IPS DF 6.9 (cell line): ENCODE data around the gene OR7A17.

Experiments used
- DNase-seq: peaks from one replicate; pipeline ENCODE4 v3.0.0-alpha.2; 2013; ENCODE audit warnings: low read depth, low spot score
- H3K27ac ChIP-seq: one replicate; pipeline ENCODE4 v1.5.1; 2013; ENCODE audit warnings: low read length, control low read depth
- H3K27me3 ChIP-seq: 2 replicates; pipeline ENCODE4 v1.6.1; 2013; ENCODE audit warnings: mild to moderate bottlenecking, low read length; ENCODE audit not compliant: control insufficient read depth, insufficient read depth
- H3K36me3 ChIP-seq: 2 replicates; pipeline ENCODE4 v1.6.1; 2013; ENCODE audit warnings: low read length; ENCODE audit not compliant: control insufficient read depth, insufficient read depth
- H3K4me1 ChIP-seq: 2 replicates; pipeline ENCODE4 v1.6.1; 2013; ENCODE audit warnings: low read length; ENCODE audit not compliant: control insufficient read depth, insufficient read depth
- H3K4me3 ChIP-seq: 2 replicates; pipeline ENCODE4 v1.5.1; 2013; ENCODE audit warnings: mild to moderate bottlenecking, low read length
- H3K9me3 ChIP-seq: 2 replicates; pipeline ENCODE4 v1.6.1; 2013; ENCODE audit warnings: low read length, inconsistent platforms; ENCODE audit not compliant: control insufficient read depth, insufficient read depth
- WGBS: extraction: QIAGEN DNeasy Blood & Tissue Kit; methylation state at CpG from one replicate; pipeline ENCODE4 v1.1.7; 2013; ENCODE audit warnings: mixed read lengths, missing lambda C conversion rate; ENCODE audit not compliant: insufficient read length, insufficient coverage; 5-methylcytosine and 5-hydroxymethylcytosine counted together

Gene OR7A17

DNA sequence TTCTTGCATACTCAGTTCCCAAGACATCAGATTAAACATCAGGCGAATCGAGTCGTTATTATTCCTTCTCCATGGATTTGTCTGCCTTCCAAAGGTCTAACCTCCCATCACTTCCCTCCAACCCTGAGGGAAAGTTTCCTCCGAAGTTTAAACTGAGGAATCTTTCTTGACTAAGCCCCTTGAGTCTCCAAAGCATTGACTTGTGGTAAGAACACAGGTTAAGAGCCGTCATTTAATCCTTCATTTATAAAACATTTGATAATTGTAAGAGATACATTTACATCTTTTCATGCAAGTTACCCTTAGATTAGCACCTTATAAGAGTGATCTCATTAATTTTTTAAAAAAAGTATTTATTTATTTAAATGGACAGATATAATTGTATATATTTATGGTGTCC, 37.1 kb downstream of the OR7A17 start, which contains the start of gene OR7A10:
OR7A10 (minus strand) TSS at position 101 of the 400 bp plus-strand sequence. CDS start 7,045 bp downstream, outside the sequence.
- Histone ChIP-seq H3K4me1 (no peaks in the 10 kb centered on the region), H3K27ac (no peak within 1 kb of the TSS), H3K9me3 (no peaks in the 10 kb centered on the region), H3K36me3 (no peaks in the 10 kb centered on the region), H3K27me3 (no peaks in the 10 kb centered on the region), H3K4me3 (no peak within 1 kb of the TSS)
- no peak for DNase-seq
- WGBS: no CpG with 5 or more reads among the region's 5 CpGs

DNA sequence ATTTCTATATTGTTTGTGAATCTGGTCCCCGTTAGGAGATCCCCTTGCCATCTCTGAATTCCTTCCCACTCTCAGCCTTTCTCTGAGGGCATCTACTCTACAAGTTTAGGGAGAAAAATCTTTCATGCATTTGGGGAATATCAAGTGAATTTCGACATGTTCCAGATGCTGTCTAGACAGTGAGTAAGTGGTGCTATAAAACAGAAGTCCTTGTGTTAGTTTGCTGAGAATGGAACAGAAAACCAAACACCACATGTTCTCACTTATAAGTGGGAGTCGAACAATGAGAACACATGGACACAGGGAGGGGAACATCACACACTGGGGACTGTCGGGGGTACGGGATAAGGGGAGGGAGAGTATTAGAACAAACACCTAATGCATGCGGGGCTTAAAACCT, 42.4 kb downstream of the OR7A17 start:
- no CpG with 5 or more reads among the region's 6 CpGs for WGBS
- Histone ChIP-seq H3K9me3 (no peaks in the 10 kb centered on the region), H3K4me1 (no peaks in the 10 kb centered on the region), H3K27me3 (no peaks in the 10 kb centered on the region), H3K4me3 (no peak overlapping the region), H3K36me3 (no peaks in the 10 kb centered on the region), H3K27ac (no peak overlapping the region)
- no peak for DNase-seq

GRCh38 chr19:14843169-14843568, 42.8 kb downstream of the OR7A17 start:
- Histone ChIP-seq H3K36me3 (no peaks in the 10 kb centered on the region), H3K4me3 (no peak overlapping the region), H3K4me1 (no peaks in the 10 kb centered on the region), H3K9me3 (no peaks in the 10 kb centered on the region), H3K27ac (no peak overlapping the region), H3K27me3 (no peaks in the 10 kb centered on the region)
- DNase-seq: no peak
- no CpG with 5 or more reads among the region's 2 CpGs for WGBS

DNA sequence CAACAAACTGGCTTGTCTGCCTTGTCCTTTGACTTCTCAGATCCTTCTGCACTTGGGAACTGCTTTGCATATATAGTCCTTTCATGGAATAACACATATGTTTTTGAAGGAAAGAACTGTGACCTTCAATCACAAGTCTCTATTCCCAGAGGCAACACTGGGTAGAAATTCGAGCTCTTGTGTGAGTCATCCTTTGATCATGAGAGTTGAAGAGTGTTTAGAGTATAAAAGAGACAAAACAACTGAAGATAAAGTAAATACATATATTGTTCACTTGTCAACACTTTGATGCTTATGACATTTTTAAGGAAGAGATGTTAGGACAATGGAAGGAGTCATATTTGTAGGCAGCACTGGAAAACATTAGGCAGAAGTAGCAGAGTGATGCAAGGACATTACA, 45.7 kb downstream of the OR7A17 start:
- no CpG with 5 or more reads among the region's 1 CpG for WGBS
- Histone ChIP-seq H3K9me3 (no peaks in the 10 kb centered on the region), H3K36me3 (no peaks in the 10 kb centered on the region), H3K4me3 (no peak overlapping the region), H3K27ac (no peak overlapping the region), H3K27me3 (no peaks in the 10 kb centered on the region), H3K4me1 (no peaks in the 10 kb centered on the region)
- no peak for DNase-seq

GRCh38 chr19:14837391-14837790, 48.5 kb downstream of the OR7A17 start:
- Histone ChIP-seq H3K27me3 (no peaks in the 10 kb centered on the region), H3K4me1 (no peaks in the 10 kb centered on the region), H3K9me3 (no peaks in the 10 kb centered on the region), H3K4me3 (no peak overlapping the region), H3K36me3 (no peaks in the 10 kb centered on the region), H3K27ac (no peak overlapping the region)
- DNase-seq: no peak
- no CpG with 5 or more reads among the region's 4 CpGs for WGBS

DNA sequence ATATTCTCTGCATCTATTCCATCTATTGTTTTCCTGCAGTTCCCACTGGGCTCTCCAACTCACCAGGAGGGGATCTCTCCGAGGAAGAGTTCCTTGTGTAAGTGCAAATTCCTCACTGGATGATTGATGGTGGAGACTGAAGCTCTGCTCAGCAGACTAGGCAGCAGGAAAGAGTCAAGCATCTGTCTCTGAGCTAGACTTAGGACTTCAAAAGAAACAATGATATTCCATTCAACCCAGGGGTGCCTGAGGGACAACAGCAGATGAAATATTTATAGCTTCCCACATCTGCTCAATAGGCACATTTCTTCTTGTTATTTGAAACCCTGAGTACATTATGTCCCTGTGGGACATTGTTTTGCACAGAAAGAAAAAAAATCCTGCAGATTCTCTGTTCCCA, 50.9 kb downstream of the OR7A17 start, which contains the start of the genes OR7A5 and OR7C1:
OR7A5 (minus strand) TSS at position 175 of the 400 bp plus-strand sequence. CDS start 6,944 bp downstream, outside the sequence.
OR7C1 (minus strand) TSS at position 175 of the 400 bp plus-strand sequence. CDS start 35,049 bp downstream, outside the sequence.
- Histone ChIP-seq H3K27ac (no peak within 1 kb of the TSS), H3K4me3 (no peak within 1 kb of the TSS), H3K36me3 (no peaks in the 10 kb centered on the region), H3K9me3 (no peaks in the 10 kb centered on the region), H3K27me3 (no peaks in the 10 kb centered on the region), H3K4me1 (no peaks in the 10 kb centered on the region)
- peak; percentile 5 for DNase-seq
- WGBS: no CpG with 5 or more reads among the region's 1 CpG

DNA sequence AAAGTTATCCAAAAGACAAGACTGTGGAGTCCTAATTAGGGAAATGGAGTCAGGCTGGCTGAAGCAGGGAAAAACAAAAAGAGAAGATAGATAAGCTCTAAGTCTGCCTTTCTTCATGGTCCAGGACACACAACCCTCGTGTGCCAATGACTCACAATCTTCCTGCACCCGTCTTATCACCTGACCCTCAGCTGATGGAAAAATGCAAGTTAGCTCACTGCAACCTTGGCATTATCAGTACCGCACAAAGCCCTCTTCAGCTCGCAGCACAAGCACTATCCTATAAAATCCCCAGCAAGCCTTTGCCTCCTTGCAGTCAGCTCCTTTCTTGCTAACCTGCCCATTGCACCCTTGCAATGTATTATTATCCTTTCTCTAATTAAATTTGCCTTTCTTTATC, 55.2 kb downstream of the OR7A17 start:
- no peak for DNase-seq
- H3K27ac ChIP-seq: no peak overlapping the region
- WGBS: no CpG with 5 or more reads among the region's 4 CpGs

More for the DNA sequence above, 55.2 kb downstream of the OR7A17 start:
- Histone ChIP-seq H3K36me3 (no peaks in the 10 kb centered on the region), H3K4me1 (no peaks in the 10 kb centered on the region), H3K9me3 (no peaks in the 10 kb centered on the region), H3K27me3 (no peaks in the 10 kb centered on the region), H3K4me3 (no peak overlapping the region)
